ENCODE results near the gene CHURC1.

- TF ChIP-seq BRCA1 (IDR thresholded peaks at IDR 0.05; ENCODE audit: low read depth, low read length), result no peak
- no peak for TF ChIP-seq TCF12 (IDR thresholded peaks at IDR 0.05; ENCODE audit: low read depth, low read length)
- peak; percentile 68; the same call in 1 of the 2 replicates for TF ChIP-seq POLR2AphosphoS5 (IDR thresholded peaks at IDR 0.05; ENCODE audit: low read depth, low read length)
- TF ChIP-seq HDAC2 (IDR thresholded peaks at IDR 0.05; ENCODE audit: borderline replicate concordance in 1 of 2, low read depth in 2 of 2, low read length in 2 of 2), result no peak
- no peak for TF ChIP-seq CTCF (IDR thresholded peaks at IDR 0.05; ENCODE audit: control extremely low read depth in 1 of 3, insufficient read depth in 1 of 3, low read depth in 1 of 3, low read length in 3 of 3)
- TF ChIP-seq EZH2 (IDR thresholded peaks at IDR 0.05; ENCODE audit: low read depth, low read length, severe bottlenecking), result no peak
Observed at GRCh38 chr14:64880221-64881121, 33.8 kb upstream of the CHURC1 start.
